CD4-positive, alpha-beta T cell treated with Interleukin-1 beta for 1 hour (primary cell): ENCODE data around the gene DTX4.
"Not testable (repeated sequence)": the region's sequence is repeated elsewhere in the genome, so short reads cannot be mapped to it uniquely, and the experiment has no call there.

Source experiments
- DNase-seq, 2 donors: peaks; one replicate each; pipeline ENCODE4 v3.0.0-alpha.2; 2020 to 2022

Gene DTX4

DNA sequence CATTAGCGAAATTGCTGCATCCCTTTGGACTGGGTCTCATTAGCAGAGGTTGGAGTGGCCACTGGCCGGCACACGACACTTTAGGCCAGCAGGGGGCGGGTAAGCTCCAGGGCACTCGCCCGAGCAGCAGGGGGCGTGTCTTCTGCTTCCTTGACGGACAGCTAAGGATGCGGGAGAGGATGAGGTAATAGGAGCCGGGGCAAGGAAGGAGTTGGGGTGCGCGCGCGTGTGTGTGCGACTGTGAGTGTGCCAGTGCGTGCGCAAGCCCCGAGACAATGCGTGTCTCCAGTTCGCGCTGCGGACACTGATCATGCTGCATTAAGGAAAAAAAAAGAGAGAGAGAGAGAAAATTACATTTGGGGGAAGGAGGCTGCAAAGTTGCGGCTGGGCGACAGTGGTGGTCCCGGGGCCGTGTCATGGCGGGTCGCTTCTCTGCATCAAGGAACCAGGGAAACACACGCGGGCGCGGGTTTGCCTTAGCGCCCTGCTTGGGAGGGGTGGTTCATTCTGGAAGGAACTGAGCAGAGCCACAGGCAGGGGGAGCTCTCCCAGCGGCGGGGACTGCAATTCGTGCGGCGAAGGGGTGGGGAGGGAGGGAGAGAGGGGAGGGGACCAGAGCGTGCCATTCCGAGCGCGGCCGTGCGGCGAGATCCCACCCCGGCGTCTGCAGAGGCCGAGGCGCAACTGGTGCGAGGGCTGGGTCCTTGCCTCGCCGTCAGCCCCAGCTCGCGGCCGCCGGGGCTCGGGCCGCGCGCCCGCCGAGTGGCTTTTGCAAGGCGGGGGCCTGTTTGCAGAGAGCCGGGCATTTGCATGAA lies at the start of gene DTX4:
TSS of gene DTX4 (plus strand) at position 625 of the 815 bp plus-strand sequence. CDS start 464 bp downstream, outside the sequence.
- DNase-seq: peak; percentile 87 to 90

DNA sequence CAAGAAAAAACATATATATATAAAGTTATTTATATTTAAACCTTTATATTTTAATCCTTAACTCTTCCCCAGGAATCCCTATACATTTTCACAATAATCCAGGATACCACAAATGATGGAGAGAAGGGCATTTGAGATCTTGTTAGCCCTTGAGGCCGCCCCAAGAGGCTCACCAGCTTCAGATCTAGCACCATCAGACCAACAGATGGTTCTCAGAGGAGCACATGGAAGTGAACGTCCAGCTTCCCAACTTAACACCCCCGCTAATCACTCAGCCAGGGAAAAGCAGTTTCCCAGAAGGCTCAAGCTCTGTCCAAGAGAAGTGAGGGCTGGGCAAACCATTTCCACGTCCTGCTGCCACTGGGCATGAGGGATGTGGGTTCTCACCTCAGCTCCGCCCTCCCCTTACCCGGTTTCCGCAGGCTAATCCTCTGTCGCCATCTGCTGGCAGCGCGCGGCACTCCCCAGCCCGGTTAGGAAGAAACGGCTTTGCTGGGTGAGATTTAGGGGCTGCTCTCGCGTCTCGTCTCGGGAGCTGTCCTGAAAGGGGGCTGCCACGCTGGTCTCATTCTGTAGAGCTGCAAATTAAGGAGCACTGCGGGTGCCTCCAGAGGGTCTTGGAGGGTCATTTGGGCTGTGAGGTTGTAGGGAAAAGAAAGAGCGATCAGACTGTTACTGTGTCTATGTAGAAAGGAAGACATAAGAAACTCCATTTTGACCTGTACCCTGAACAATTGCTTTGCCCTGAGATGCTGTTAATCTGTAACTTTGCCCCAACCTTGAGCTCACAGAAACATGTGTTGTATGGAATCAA lies 36.1 kb upstream of the DTX4 start:
- DNase-seq: peak; percentile 84 to 87

DNA sequence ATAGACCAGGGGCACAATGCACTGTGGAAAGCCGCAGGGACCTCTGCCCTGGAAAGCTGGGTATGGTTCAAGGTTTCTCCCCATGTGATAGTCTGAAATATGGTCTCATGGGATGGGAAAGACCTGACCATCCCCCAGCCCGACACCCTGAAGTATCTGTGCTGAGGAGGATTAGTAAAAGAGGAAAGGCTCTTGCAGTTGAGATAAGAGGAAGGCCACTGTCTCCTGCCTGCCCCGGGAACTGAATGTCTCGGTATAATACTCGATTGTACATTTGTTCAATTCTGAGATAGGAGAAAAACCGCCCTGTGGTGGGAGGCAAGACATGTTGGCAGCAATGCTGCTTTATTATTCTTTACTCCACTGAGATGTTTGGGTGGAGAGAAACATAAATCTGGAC lies 35.4 kb upstream of the DTX4 start:
- DNase-seq: not testable (repeated sequence)

DNA sequence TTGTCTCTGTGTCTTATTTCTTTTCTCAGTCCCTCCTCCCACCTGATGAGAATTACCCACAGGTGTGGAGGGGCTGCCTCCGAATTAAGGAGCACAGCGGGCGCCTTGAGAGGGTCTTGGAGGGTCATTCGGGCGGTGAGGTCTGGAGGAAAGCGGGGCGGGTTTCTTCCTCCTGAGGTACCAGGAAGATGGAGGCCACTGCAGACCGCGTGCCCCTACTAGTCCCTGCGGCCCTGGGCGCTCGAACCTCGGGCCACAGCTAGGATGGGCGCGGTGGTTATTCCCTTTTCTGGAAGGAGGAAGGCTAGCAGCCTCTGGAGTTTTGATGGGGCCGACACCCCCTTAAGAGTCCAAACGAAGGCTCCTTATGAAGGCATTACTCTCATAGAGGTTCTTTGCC lies 34.7 kb upstream of the DTX4 start:
- no peak for DNase-seq

DNA sequence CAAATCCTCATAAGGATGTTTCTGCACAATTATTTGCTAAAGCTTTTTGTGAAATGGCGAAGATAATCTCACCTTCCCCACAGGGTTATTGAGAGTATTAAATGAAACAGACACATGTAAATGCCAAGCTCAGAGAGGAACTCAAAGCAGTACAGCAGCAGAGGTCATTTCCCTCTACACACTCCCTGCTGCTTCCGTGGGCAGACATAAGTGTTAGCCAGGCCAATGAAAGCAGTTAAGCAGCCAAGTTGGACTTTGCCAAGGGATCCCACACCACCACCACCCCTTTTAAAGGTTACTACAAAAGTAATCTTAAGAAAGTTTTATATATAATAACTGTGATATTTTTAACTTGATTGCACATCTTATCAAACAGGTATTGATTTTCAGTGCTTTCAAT lies 33.3 kb upstream of the DTX4 start:
- DNase-seq: no peak

DNA sequence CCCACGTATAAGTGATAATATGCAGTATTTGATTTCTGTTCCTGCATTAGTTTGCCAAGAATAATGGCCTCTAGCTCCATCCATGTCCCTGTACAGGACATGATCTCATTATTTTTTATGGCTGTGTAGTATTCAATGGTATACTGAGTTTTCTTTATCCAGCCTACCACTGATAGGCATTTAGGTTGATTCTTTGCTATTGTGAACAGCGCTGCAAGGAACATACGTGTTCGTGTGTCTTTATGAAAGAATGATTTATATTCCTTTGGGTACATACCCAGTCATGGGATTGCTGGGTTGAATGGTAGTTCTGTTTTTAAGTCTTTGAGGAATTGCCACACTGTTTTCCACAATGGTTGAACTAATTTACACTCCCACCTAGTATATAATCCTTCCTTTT lies 30.7 kb upstream of the DTX4 start:
- DNase-seq: no peak

DNA sequence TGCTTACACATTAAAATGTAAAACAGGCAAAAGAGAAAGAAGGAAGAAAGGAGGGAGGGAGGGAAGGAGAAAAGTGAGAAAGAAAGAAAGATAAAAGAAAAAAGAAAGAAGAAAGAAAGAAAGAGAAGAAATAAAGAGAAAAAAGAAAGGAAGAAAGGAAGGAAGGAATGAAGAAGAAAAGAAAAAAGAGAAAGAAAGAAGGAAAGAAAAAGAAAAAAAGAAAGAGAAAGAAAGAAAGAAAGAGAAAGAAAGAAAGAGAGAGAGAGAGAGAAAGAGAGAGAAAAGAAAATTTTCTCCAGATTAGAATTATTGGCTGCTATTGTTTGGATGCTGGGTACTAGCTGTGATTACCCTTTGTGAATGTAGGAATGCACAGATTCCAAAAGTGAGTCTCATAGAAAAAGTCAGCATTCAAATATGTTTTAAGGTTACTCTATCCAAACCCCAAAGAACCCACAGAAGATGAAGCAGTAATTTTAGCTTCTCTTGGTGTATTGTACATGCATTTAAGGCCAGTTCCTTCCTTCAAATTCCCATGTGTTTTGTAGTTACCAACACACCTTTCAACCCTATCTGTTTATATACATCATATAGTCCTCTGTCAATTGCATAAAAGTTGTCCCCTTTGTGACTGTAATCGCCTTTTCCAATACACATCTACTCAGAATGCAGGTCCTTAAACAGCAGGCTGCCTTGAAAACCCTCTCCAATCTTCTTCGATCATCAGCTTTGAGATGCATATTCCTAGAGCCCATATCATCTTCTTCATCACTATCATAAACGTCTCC lies 30.1 kb upstream of the DTX4 start:
- DNase-seq: no peak

DNA sequence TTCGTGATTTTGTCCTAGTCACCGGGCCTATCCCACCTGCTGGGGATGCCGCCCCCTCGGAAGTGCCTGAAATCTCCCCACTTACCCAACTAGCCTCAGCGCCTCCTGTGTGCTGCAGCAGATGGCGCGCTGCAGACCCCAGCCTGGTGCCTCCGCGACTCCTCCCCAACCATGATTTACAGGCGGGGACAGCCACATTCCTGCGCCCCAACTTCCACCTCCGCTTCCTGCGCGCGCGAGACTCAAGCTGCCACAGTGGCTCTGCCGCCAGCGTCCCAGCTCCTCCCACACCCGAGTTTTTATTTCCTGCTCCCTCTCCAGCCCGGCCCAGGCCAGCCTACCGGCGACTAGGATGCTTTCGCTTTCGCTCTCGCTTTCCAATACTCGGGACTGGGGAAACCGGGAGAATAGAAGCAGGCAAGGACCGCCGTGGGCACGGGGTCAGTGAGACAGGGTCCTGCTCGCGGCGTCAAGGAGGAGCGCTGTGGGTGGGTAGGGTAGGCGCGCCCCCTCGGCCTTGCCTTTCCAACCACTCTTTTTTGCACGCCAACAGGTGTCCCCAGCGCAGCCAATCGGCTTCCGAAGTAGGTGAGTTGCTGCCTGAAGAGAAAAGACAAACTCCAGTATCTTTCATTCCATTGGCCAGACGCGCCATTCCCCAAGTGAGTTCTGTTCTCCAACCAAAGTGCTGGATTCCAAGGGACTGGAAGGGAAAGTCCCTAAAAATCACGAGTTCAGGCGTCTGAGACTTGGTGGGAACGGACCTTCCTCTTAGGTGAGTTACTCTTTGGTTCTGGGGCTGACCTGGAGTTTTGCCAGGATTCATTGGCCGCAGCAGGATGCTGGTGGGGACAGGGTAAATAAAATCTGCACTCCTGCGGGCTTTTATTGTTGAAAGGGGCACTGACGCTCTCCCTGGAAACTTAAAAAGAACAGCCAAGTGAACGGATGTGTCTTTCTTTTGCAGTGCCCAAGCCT lies 29.1 kb upstream of the DTX4 start, which contains the start of gene FAM111A:
TSS of gene FAM111A (plus strand) at position 327 of the 978 bp plus-strand sequence. CDS start 6,017 bp downstream, outside the sequence.
- DNase-seq: peak; percentile 84 to 89

DNA sequence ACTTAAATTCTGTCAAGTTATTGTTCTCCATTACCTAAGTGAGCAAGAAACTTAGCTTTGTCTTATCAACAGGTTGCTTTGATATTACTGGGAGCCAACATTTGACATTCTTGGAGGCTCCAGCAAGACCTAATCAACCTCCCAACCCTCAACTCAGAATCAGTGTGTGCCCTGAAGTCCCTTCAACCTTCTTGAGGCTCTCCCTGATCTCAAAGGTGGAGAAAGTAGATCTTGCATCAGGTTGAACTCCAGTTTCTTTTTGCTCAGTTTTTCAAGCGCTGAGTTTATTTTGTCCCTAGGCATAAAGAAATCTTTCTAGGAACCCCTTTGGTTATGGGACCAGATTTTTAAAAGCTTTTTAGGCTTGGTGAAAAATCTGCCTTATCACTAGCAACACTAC lies 27.8 kb upstream of the DTX4 start:
- DNase-seq: no peak

DNA sequence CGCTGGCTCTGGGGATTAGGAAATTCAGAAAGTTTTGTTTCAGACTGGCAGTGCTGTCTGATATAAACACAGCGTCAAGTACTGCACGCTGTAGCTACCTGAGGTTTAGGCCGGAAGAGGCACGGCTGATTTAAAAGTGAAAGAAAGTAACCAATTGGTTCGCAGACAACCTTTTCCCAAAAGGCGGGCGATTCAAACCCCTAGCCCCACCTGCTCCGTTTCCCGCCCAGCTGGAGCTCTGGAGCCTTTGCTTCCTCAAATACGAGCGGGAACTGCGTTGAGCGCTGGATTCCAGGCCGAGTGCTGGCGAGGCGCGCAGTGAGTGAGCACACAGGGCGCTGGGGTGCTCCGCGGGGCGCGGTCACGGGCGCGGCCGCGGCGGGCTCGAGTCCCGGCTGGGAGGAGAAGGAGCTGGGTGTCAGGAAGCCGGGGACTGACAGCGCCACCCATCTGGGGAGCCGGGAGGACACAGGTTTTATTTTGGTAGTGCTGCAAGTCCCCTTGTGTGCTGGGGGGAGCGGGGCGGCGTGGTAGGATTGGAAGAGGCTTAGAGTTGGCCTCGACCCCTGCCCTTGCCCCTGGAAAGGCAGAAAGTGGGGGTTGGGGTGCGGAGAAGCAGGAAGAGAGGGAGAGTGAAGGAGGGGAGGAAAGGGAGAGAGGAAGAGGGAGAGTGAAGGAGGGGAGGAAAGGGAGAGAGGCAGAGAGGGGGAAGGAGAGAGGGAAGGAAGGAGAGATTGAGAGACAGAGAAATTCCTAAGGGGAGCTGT lies 27.2 kb upstream of the DTX4 start:
- DNase-seq: peak; percentile 78 to 81

DNA sequence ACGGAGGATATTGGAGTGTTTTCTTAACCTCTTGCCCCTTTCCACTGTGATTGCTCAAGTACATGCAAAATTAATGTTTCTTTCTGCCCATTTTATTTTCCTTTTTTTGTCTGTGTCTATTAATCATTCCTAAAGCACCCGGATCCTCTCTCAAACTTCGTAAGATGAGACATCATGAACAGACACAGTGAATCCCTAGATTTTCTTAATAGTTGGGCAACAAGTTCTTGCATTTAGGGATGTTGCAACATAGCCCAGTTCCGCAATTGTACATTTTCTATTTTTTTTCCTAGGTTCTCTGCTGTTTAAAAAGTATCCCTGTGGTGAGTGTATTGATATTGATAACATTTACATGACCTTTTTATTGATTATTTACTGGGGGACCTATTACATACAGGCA lies 26.4 kb upstream of the DTX4 start:
- no peak for DNase-seq

DNA sequence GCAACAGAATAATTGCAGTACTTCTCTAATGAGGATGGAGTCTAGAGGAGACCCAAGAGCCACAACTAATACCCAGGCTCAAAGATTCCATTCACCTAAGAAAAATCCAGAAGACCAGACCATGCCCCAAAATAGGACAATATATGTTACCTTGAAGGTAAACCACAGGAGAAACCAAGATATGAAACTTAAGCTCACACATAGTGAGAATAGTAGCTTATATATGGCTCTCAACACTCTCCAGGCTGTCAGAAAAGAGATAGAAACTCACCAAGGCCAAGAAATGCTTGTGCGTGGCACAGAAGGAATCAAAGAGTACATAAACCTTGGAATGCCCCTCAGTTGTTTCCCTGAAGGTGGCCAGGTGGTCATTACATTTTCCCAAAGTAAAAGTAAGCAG lies 20.2 kb upstream of the DTX4 start:
- no peak for DNase-seq

DNA sequence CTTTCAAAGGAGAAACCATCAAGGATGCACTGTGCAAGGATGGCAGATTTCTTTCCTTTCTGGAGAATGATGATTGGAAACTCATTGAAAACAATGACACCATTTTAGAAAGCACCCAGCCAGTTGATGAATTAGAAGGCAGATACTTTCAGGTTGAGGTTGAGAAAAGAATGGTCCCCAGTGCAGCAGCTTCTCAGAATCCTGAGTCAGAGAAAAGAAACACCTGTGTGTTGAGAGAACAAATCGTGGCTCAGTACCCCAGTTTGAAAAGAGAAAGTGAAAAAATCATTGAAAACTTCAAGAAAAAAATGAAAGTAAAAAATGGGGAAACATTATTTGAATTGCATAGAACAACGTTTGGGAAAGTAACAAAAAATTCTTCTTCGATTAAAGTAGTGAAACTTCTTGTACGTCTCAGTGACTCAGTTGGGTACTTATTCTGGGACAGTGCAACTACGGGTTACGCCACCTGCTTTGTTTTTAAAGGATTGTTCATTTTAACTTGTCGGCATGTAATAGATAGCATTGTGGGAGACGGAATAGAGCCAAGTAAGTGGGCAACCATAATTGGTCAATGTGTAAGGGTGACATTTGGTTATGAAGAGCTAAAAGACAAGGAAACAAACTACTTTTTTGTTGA lies 19.5 kb upstream of the DTX4 start:
- no peak for DNase-seq

DNA sequence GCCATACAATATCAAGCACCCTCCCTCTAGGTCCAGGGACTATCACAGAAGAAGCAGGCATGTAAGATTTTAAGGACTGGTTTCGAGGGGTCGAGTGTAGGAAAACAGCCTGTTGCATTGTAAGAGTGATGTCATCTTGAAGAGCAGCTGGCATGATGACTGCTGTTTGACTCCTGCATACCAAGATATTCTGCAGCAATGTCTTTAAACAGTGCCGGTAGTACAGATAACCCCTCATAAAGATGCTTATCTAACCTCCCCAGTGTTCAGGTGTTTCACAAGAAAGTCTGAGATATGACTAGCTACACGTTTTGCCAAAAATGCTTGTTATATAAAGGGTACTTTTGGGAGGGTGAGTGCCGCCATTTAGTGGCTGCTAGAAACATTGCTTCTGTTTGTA lies 17.3 kb upstream of the DTX4 start:
- no peak for DNase-seq

DNA sequence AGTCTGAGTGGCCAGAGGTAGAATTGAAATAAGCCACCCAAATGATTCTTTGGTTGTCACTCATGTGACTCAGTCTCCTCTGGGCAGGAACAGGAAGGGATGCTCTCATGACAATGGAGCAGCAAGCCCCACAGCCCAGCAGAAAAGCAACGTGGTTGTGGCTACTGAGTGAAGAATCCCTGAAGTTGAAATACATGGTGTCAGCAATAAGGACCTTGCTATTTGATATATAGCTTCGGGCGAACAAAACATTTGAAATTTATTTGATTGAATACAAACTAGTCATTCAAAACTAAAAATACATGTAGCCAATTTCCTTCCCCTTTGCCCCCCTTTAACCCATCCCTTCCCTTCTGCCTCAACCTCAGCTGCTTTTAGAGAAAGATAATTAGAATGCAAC lies 14.5 kb upstream of the DTX4 start:
- DNase-seq: no peak

DNA sequence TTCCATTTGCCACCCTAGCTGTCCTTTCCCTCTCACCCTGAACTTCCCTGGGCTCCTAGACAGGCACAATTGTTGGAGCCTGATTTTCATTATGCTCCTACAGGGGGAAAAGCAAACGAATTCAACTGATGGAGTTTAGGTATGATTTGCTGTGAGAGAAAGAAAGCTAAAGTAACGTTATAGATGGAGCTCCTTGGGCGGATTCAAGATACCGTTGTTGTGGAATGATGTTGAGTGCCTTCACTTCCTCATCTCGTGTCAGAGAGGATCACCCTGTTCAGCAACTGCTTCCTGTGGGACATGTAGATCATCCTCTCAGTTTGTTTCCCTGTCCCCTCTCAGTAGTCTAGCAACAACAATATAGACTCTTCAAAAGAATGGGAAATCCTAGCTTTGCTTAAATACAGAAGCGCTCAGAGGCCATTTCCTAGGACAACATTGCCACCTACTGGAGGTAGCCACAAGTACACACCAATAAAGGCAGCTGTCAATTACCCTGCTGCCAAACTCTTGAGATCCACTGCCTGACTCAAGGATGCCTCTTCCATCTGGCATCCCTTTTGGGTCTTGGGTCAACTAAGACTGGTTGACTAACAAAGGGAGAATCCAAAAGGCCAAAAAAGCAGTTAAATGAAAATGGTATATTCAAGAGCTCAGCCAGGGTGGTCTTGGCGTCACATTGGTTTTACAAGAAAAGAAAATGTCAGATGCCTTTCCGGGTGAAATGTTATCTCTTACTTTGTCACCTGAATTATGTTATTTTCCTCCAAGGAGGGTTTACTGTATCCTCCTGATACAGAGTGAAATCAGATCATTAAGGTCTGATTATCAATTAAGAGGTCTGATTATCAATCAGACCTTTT lies 13.5 kb upstream of the DTX4 start:
- peak; percentile 70 to 77 for DNase-seq

DNA sequence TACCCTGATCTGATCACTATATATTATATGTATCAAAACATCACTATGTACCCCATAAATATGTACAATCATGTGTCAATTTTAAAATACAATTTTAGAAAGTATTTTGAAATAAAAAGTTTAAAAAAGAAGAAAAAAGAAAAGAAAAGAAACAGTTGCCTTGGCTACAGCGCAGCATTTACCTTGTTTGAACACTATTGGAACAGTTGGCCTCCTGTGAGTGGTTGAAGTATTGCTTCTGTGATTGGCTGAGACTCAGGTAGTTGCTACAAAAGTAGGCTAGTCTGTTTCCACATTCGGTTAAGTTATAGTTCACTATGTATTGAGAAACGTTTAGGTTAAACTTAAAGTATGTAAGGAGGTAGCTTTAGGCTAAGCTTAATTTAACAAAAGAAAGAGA lies 7.9 kb upstream of the DTX4 start:
- no peak for DNase-seq

DNA sequence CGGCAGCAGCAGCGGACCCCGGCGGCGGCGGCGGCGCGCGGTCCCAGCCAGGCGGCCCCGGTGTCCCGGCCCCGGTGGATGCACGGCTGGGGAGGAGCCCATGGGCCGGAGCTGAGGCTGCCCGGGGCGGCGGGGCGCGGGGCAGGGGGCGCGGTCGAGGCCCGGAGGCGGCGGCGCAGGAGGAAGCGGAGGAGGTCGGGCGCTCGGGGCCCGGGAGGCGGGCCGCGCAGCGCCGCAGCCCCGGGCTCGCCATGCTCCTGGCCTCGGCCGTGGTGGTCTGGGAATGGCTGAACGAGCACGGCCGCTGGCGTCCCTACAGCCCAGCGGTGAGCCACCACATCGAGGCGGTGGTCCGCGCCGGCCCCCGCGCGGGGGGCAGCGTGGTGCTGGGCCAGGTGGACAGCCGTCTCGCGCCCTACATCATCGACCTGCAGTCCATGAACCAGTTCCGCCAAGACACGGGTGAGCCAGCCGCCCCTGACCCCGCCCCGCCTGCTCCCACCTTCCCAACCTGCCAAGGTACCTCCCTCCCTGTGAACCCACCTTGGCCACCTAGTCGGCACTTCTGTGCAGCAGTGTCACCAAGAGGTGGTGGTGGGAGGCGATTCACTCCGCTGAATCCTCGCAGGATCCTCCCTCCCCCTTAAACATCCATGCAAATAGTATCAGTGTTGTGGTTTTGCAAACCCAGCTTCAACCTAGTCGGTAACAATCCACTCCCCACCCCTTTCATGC lies 580 bp downstream of the DTX4 start:
- peak; percentile 3 to 31 for DNase-seq
